Natural killer cell treated with Interleukin-12 subunit alpha and Interleukin-12 subunit beta and Interleukin-15 and Interleukin-18, amount 100 ng/mL, for 72 hours (primary cell): ENCODE measurements around the gene PAM. TPM values are rescaled to one million over a fixed set of nuclear protein-coding genes. Genes with fewer than 3 reads are reported as not detected.
"Not testable (repeated sequence)": the region's sequence is repeated elsewhere in the genome, so short reads cannot be mapped to it uniquely, and the experiment has no call there.

Experiments used
- ATAC-seq, 2 donors: fragments of 150-1000 bp; cut with Tn5 transposase in 1 of 2; sonication (Bioruptor Pico), chemical (Tn5 transposase) in 1 of 2; 2 replicates each; pipeline ENCODE4 v1.10.0; 2021
- DNase-seq: peaks from one replicate; pipeline ENCODE4 v3.0.0; 2022; ENCODE audit warnings: low spot score
- H3K27ac Mint-ChIP-seq, 2 donors: 1 replicate in 1 of 2; 2 replicates in 1 of 2; pipeline ENCODE4 v1.8.0; 2022; ENCODE audit warnings: mixed read lengths in 2 of 2, mild to moderate bottlenecking in 1 of 2, moderate library complexity in 1 of 2
- H3K27me3 Mint-ChIP-seq, 2 donors: 1 replicate in 1 of 2; 2 replicates in 1 of 2; pipeline ENCODE4 v1.8.0; 2022; ENCODE audit warnings: mixed read lengths in 2 of 2
- H3K36me3 Mint-ChIP-seq: one replicate; pipeline ENCODE4 v1.8.0; 2022; ENCODE audit warnings: mixed read lengths
- H3K4me1 Mint-ChIP-seq, 2 donors: 1 replicate in 1 of 2; 2 replicates in 1 of 2; pipeline ENCODE4 v1.8.0; 2022; ENCODE audit warnings: low read depth in 2 of 2, mixed read lengths in 2 of 2, mild to moderate bottlenecking in 1 of 2
- H3K4me3 Mint-ChIP-seq: one replicate; pipeline ENCODE4 v1.8.0; 2022; ENCODE audit warnings: mixed read lengths
- H3K9me3 Mint-ChIP-seq: 2 replicates; pipeline ENCODE4 v1.8.0; 2022; ENCODE audit warnings: mixed read lengths
- total RNA-seq, 2 donors: library from RNA; stranded (reverse); gene quantifications; one replicate each; pipeline ENCODE4 v1.2.3, GENCODE V29; 2022

PAM gene
- total RNA-seq, 2 donors from 2014 or later, result 86.3 to 124 TPM

GRCh38 chr5:102986074-102986473, 231.0 kb downstream of the PAM start:
- ATAC-seq (no peak), DNase-seq (no peak)
- peaks cover 16% of the 10 kb centered on the region for H3K36me3 Mint-ChIP-seq
- H3K4me1 Mint-ChIP-seq, result no peaks in the 10 kb centered on the region
- H3K4me3 Mint-ChIP-seq, result no peak overlapping the region
- no peak overlapping the region for H3K27ac Mint-ChIP-seq
- peaks cover 2% of the 10 kb centered on the region for H3K9me3 Mint-ChIP-seq
- no peaks in the 10 kb centered on the region for H3K27me3 Mint-ChIP-seq

DNA sequence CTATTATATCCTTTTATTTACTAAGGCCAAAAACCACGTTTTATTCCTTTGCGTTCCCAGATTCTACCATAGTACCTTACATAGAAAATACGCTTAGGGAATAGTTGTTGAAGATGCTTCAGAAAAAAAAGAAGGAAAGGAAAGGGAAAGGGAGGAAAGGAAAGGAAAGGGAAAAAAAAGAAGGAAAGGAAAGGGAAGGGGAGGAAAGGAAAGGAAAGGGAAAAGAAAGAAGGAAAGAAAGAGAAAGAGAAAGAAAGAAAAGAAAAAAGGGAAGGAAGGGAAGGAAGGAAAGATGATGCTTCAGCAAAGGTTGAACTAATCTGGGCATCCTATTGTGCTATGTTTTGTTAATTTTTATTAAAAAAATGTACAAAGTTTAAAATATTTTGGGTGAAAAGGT, 233.4 kb downstream of the PAM start:
- no peak for DNase-seq
- Mint-ChIP-seq H3K27ac (peak overlapping the region in 1 of 2 donors; percentile 2), H3K4me1 (no peaks in the 10 kb centered on the region)

GRCh38 chr5:102991802-102992201, 236.7 kb downstream of the PAM start:
- no peak overlapping the region for H3K27ac Mint-ChIP-seq
- ATAC-seq, result no peak
- no peaks in the 10 kb centered on the region for H3K9me3 Mint-ChIP-seq
- H3K27me3 Mint-ChIP-seq, result no peaks in the 10 kb centered on the region
- peaks cover 10% of the 10 kb centered on the region for H3K36me3 Mint-ChIP-seq
- no peaks in the 10 kb centered on the region for H3K4me1 Mint-ChIP-seq
- no peak overlapping the region for H3K4me3 Mint-ChIP-seq
- DNase-seq, result no peak

More for the DNA sequence above, 233.4 kb downstream of the PAM start:
- Mint-ChIP-seq H3K27me3 (no peaks in the 10 kb centered on the region), H3K9me3 (peaks cover 2% of the 10 kb centered on the region), H3K4me3 (no peak overlapping the region), H3K36me3 (no peaks in the 10 kb centered on the region)
- ATAC-seq, result no peak

- H3K9me3 Mint-ChIP-seq, result peaks cover 4% of the 10 kb centered on the region
- H3K27ac Mint-ChIP-seq, result peak overlapping the region in 1 of 2 donors; percentile 34
- H3K27me3 Mint-ChIP-seq, result no peaks in the 10 kb centered on the region
- no peaks in the 10 kb centered on the region for H3K4me1 Mint-ChIP-seq
- DNase-seq (no peak), ATAC-seq (no peak)
- H3K36me3 Mint-ChIP-seq, result peaks cover 18% of the 10 kb centered on the region
- no peak overlapping the region for H3K4me3 Mint-ChIP-seq
These were observed 241.0 kb downstream of the PAM start for GRCh38 chr5:102996011-102996575.

DNA sequence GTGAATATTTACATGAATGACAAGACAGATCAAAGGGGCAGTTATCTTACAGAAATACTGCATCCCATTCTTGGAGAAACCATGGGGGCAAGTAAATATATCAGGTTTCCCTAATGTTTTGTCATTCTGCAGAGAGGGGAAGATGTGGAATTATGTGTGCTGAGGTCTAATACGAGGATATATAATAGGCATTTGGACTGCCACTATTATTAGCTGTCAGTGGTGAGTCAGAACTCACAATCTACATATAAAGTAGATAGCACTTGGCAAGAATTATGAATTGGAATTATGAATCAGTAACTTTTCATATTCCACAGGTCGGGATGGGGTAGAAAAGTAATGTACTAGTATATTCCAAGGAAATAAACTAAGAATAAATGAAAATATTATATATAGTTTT, 243.1 kb downstream of the PAM start:
- no peak overlapping the region for H3K4me3 Mint-ChIP-seq

GRCh38 chr5:102999191-102999590, 244.1 kb downstream of the PAM start:
- Mint-ChIP-seq H3K4me3 (no peak overlapping the region), H3K27ac (no peak overlapping the region), H3K4me1 (no peaks in the 10 kb centered on the region), H3K36me3 (peaks cover 12% of the 10 kb centered on the region), H3K27me3 (no peaks in the 10 kb centered on the region), H3K9me3 (peaks cover 4% of the 10 kb centered on the region)
- no peak for ATAC-seq
- DNase-seq, result no peak

More for the DNA sequence above, 243.1 kb downstream of the PAM start:
- Mint-ChIP-seq H3K27ac (no peak overlapping the region), H3K4me1 (no peaks in the 10 kb centered on the region), H3K36me3 (peaks cover 18% of the 10 kb centered on the region), H3K27me3 (no peaks in the 10 kb centered on the region), H3K9me3 (peaks cover 4% of the 10 kb centered on the region)
- ATAC-seq (no peak), DNase-seq (no peak)

DNA sequence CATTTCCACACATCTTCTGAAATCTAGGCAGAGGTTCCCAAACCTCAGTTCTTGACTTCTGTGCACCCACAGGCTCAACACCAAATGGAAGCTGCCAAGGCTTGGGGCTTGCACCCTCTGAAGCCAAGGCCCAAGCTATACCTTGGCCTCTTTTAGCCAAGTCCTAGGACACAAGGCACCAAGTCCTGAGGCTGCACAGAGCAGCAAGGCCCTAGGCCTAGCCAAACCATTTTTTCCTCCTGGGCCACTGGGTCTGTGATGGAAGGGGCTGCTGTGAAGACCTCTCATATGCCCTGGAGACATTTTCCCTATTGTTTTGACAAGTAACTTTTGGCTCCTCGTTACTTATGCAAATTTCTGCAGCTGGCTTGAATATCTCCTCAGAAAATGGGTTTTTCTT, 244.5 kb downstream of the PAM start:
- H3K4me3 Mint-ChIP-seq, ATAC-seq, H3K36me3 Mint-ChIP-seq, DNase-seq, H3K27ac Mint-ChIP-seq, H3K27me3 Mint-ChIP-seq, H3K9me3 Mint-ChIP-seq, H3K4me1 Mint-ChIP-seq: not testable (repeated sequence)

- no peak for DNase-seq
- Mint-ChIP-seq H3K27me3 (no peaks in the 10 kb centered on the region), H3K36me3 (peaks cover 8% of the 10 kb centered on the region), H3K4me3 (no peak overlapping the region), H3K27ac (no peak overlapping the region), H3K4me1 (no peaks in the 10 kb centered on the region), H3K9me3 (peaks cover 4% of the 10 kb centered on the region)
- ATAC-seq, result no peak
These were observed 245.0 kb downstream of the PAM start for GRCh38 chr5:103000089-103000488.

- H3K27me3 Mint-ChIP-seq, result no peaks in the 10 kb centered on the region
- H3K4me3 Mint-ChIP-seq, result no peak overlapping the region
- H3K27ac Mint-ChIP-seq, result no peak overlapping the region
- H3K36me3 Mint-ChIP-seq, result peaks cover 8% of the 10 kb centered on the region
- DNase-seq, result no peak
- peaks cover 4% of the 10 kb centered on the region for H3K9me3 Mint-ChIP-seq
- ATAC-seq, result no peak
- no peaks in the 10 kb centered on the region for H3K4me1 Mint-ChIP-seq
These were observed 248.8 kb downstream of the PAM start for GRCh38 chr5:103003872-103004271.

DNA sequence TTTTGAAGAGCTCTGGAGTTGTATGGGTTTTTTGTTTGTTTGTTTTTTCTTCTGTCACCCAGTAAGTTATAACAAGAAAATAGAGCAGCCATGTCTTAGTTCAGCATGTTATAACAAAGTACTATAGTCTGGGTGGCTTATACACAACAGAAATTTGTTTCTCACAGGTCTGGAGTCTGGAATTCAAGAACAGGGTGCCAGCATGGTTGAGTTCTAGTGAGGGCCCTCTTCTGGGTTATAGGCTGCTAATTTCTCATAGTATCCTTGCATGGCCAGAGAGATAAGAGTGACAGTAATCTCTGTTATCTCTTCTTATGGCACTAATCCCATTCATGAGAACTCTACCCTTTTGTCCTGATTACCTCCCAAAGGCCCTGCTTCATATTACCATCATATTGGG, 250.2 kb downstream of the PAM start:
- ATAC-seq, result no peak
- peaks cover 3% of the 10 kb centered on the region for H3K36me3 Mint-ChIP-seq
- no peak for DNase-seq
- H3K27me3 Mint-ChIP-seq, result no peaks in the 10 kb centered on the region
- H3K4me1 Mint-ChIP-seq, result peaks cover 3 to 7% of the 10 kb centered on the region in 2 donors
- no peak overlapping the region for H3K27ac Mint-ChIP-seq
- H3K9me3 Mint-ChIP-seq, result no peaks in the 10 kb centered on the region
- H3K4me3 Mint-ChIP-seq, result no peak overlapping the region

DNA sequence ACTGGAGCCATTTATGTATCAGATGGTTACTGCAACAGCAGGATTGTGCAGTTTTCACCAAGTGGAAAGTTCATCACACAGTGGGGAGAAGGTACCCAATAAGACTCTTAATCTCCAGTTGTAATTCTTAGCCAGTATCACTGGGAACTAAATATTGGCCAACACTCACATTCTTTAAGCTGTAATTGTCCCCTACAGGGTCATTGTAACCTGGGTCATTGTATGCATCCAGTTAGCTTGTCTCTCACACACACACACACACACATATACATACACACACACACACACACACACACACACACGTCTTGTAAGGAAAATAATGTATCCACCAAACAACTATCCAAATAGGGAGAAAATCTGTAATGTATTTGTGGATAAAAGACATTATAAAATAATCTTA, 251.8 kb downstream of the PAM start:
- peaks cover 10% of the 10 kb centered on the region for H3K36me3 Mint-ChIP-seq
- no peak overlapping the region for H3K4me3 Mint-ChIP-seq
- no peaks in the 10 kb centered on the region for H3K27me3 Mint-ChIP-seq
- ATAC-seq (no peak), DNase-seq (no peak)
- H3K9me3 Mint-ChIP-seq, result no peaks in the 10 kb centered on the region
- H3K27ac Mint-ChIP-seq, result no peak overlapping the region
- H3K4me1 Mint-ChIP-seq, result peaks cover 10 to 16% of the 10 kb centered on the region in 2 donors

GRCh38 chr5:103010168-103010567, 255.1 kb downstream of the PAM start:
- DNase-seq (no peak), ATAC-seq (peak in 1 of 2 donors; percentile 52)
- Mint-ChIP-seq H3K27ac (no peak overlapping the region), H3K4me1 (peaks cover 14 to 20% of the 10 kb centered on the region in 2 donors), H3K36me3 (peaks cover 20% of the 10 kb centered on the region), H3K27me3 (no peaks in the 10 kb centered on the region), H3K9me3 (no peaks in the 10 kb centered on the region), H3K4me3 (no peak overlapping the region)

GRCh38 chr5:103013933-103014552, 258.9 kb downstream of the PAM start:
- Mint-ChIP-seq H3K4me1 (peaks cover 14 to 20% of the 10 kb centered on the region in 2 donors), H3K27me3 (no peaks in the 10 kb centered on the region), H3K27ac (no peak overlapping the region), H3K36me3 (peaks cover 20% of the 10 kb centered on the region), H3K9me3 (no peaks in the 10 kb centered on the region), H3K4me3 (no peak overlapping the region)
- ATAC-seq (no peak), DNase-seq (no peak)

- DNase-seq (no peak), ATAC-seq (no peak)
- Mint-ChIP-seq H3K4me1 (peaks cover 12 to 16% of the 10 kb centered on the region in 2 donors), H3K9me3 (no peaks in the 10 kb centered on the region), H3K27me3 (no peaks in the 10 kb centered on the region), H3K27ac (no peak overlapping the region), H3K4me3 (no peak overlapping the region), H3K36me3 (peaks cover 20% of the 10 kb centered on the region)
These were observed 259.9 kb downstream of the PAM start for GRCh38 chr5:103014983-103015382.

GRCh38 chr5:103016167-103016566, 261.1 kb downstream of the PAM start:
- Mint-ChIP-seq H3K36me3 (peaks cover 26% of the 10 kb centered on the region), H3K27me3 (no peaks in the 10 kb centered on the region), H3K4me1 (peaks cover 18 to 23% of the 10 kb centered on the region in 2 donors), H3K4me3 (no peak overlapping the region), H3K27ac (no peak overlapping the region), H3K9me3 (no peaks in the 10 kb centered on the region)
- DNase-seq (no peak), ATAC-seq (no peak)
